ENCODE measurements around the gene ZNF383.
"Not testable (repeated sequence)": the region's sequence is repeated elsewhere in the genome, so short reads cannot be mapped to it uniquely, and the experiment has no call there.

The ZNF383 gene

GRCh38 chr19:37263028-37263427, 45.0 kb downstream of the ZNF383 start:
- DNase-seq, H3K27me3 Mint-ChIP-seq, H3K4me3 Mint-ChIP-seq, H3K27ac Mint-ChIP-seq, ATAC-seq, H3K4me1 Mint-ChIP-seq: not testable (repeated sequence)
- H3K9me3 Mint-ChIP-seq: peaks cover 17 to 32% of the 10 kb centered on the region in 2 donors

DNA sequence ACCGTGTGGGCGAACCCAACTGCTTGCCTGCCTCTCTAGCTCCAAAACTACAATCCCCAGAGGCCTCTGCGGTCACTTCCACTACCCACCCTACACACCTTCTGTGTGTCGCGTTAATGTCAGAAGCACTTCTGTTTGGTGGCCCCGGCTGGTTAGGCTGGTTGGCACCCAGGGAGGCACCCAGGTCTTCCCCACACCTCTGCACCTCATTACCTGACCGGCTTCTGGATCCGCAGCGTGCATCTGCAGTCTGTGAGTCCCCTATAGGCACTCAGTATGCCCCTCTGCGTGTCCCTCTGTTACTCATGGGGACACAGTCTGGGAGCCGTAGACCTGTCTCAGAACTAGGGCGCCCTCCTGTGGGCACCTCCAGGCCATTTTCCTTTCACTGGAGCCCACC, 49.0 kb downstream of the ZNF383 start:
- H3K27ac Mint-ChIP-seq, H3K27me3 Mint-ChIP-seq, H3K4me3 Mint-ChIP-seq, DNase-seq, ATAC-seq, H3K4me1 Mint-ChIP-seq: not testable (repeated sequence)
- peaks cover 0 to 14% of the 10 kb centered on the region in 2 donors for H3K9me3 Mint-ChIP-seq

- DNase-seq, H3K27me3 Mint-ChIP-seq, H3K27ac Mint-ChIP-seq, H3K4me1 Mint-ChIP-seq, ATAC-seq, H3K4me3 Mint-ChIP-seq: not testable (repeated sequence)
- peaks cover 0 to 14% of the 10 kb centered on the region in 2 donors for H3K9me3 Mint-ChIP-seq
Observed at GRCh38 chr19:37267755-37268154, 49.7 kb downstream of the ZNF383 start.

- not testable (repeated sequence) for DNase-seq, H3K9me3 Mint-ChIP-seq, H3K27ac Mint-ChIP-seq, ATAC-seq, H3K4me1 Mint-ChIP-seq, H3K27me3 Mint-ChIP-seq, H3K4me3 Mint-ChIP-seq
Observed at GRCh38 chr19:37280656-37281055, 62.6 kb downstream of the ZNF383 start.

- not testable (repeated sequence) for H3K9me3 Mint-ChIP-seq, H3K27ac Mint-ChIP-seq, DNase-seq, ATAC-seq, H3K4me3 Mint-ChIP-seq, H3K4me1 Mint-ChIP-seq, H3K27me3 Mint-ChIP-seq
Observed at GRCh38 chr19:37284020-37284419, 66.0 kb downstream of the ZNF383 start.

GRCh38 chr19:37289229-37289628, 71.2 kb downstream of the ZNF383 start:
- not testable (repeated sequence) for H3K27ac Mint-ChIP-seq, H3K27me3 Mint-ChIP-seq, H3K9me3 Mint-ChIP-seq, DNase-seq, H3K4me1 Mint-ChIP-seq, H3K4me3 Mint-ChIP-seq, ATAC-seq

DNA sequence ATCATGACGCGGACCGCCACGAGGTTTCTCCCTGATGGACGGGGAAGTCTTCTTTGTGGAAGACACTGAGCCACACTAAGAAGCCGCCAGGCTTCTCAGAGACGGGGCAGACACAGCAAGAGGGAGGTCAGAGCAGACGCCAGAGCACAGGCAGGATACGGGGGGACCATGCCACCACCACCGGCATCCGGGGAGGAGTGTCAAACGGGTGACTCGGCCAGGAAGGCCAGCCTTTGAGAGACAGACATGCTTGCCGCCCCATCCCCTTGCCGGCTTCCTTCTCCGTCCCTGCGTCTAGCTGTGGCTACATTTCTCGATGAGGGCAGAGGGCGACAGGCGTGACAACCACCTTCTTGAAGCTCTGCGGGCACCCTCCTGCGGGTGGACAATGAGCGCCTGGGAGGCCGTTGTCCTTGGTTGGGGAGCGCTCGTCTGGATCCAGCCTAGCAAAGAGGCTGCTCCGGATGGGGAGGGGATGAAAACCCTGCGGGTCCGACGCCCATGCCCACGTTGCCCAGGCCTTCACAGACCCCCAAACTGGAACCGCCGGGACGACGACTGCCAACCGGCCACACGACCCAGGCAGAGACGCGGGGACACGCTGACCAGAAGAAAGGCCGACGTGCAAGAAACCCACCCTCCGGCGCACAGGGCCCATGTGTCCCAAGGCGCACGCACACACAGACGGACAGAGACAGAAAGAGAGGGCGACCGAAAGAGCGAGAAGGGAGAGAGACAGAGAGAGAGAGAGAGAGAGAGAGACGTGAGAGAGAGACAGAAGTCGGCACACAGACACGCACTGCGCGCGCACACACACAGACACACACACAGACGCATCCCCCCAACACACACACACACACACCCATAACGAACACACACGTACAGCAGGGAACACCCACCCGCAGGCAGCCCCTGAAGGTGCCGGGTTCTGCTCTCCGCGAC, 75.3 kb downstream of the ZNF383 start:
- not testable (repeated sequence) for H3K9me3 Mint-ChIP-seq, H3K27ac Mint-ChIP-seq, H3K4me1 Mint-ChIP-seq, H3K27me3 Mint-ChIP-seq, ATAC-seq, H3K4me3 Mint-ChIP-seq
- peak in 1 of 2 donors; percentile 12 for DNase-seq

GRCh38 chr19:37294246-37294645, 76.2 kb downstream of the ZNF383 start:
- H3K9me3 Mint-ChIP-seq, H3K27me3 Mint-ChIP-seq, H3K4me1 Mint-ChIP-seq, DNase-seq, ATAC-seq, H3K27ac Mint-ChIP-seq, H3K4me3 Mint-ChIP-seq: not testable (repeated sequence)

All from stimulated activated naive CD8-positive, alpha-beta T cell treated with anti-CD3 and anti-CD28 coated beads, Interleukin-15, amount 100 ng/mL, for 72 hours (primary cell).